ENCODE measurements around the gene C1QTNF5.
"Not testable (repeated sequence)": the region's sequence is repeated elsewhere in the genome, so short reads cannot be mapped to it uniquely, and the experiment has no call there.

The C1QTNF5 gene

GRCh38 chr11:119340335-119341221 lies at the start of gene C1QTNF5:
Gene C1QTNF5 (minus strand): TSS chr11:119340883. CDS start chr11:119340397, 486 bp downstream.
- no peak for DNase-seq

GRCh38 chr11:119389611-119390254 lies 49.0 kb upstream of the C1QTNF5 start:
- DNase-seq, result no peak

GRCh38 chr11:119388103-119388502 lies 47.4 kb upstream of the C1QTNF5 start:
- DNase-seq, result no peak

- DNase-seq, result no peak
Observed at GRCh38 chr11:119384332-119384731, 43.6 kb upstream of the C1QTNF5 start.

GRCh38 chr11:119382513-119382912 lies 41.8 kb upstream of the C1QTNF5 start:
- not testable (repeated sequence) for DNase-seq

GRCh38 chr11:119382101-119382500 lies 41.4 kb upstream of the C1QTNF5 start:
- DNase-seq, result no peak

DNA sequence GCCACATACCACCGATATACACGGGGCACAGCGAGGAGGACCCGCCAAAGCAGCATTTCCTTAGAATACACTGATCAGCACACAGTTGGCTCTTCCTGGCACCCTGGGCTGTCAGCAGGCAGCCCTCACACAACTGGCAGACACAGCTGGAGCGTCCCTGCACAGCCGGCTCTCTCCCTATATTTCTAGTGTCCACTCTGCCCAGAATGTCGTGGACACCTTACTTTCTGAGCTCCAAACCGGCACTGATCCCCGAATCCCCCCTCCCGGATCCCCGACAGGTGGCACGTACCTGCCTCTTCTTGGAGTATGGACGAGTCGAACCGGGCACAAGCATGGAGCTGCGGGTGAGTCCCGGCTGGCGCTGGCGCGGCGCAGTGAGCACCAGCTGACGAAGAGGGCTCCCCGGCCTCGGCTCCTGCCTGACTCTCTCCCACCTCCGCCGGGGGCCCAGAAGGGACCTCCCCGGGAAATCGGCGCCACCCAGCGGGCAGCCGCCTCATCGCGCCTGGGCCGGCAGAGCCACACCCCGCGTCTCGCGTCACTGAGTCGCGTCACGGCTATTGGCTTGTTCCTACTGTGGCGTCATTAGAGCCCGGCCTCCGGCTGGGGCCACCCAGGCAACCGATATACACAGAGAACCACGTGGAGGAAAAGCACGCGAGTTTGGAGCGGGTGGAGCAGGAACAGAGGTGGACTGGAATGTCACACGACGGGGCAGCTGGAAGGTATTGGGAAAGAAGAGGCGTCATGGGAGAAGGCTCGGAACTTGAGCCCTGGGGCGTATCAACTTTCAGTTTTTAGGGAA lies 40.7 kb upstream of the C1QTNF5 start, which contains the start of gene USP2:
TSS of gene USP2 (minus strand) at position 510 of the 808 bp plus-strand sequence. CDS start 8,210 bp downstream, outside the sequence.
- DNase-seq, result peak; percentile 90 to 95 (median 92)

DNA sequence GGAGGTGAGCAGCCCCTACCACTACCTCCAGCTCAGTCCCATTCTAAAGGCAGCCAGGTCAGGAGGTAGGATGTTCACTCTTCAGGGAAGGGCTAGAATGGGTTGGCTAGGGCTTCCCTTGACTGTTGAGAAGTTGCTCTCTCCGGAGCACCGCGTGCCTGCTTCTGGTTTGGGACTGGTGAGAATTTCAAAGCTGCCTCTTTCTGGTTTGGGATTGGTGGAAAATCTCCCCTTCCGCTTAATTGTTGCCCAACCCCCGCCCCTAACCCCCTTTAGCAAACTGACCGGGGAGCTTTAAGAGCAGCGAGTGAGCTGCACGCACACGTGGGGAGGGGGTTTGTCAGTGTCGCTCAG lies 40.1 kb upstream of the C1QTNF5 start:
- DNase-seq, result no peak

- DNase-seq, result no peak
Observed at GRCh38 chr11:119380160-119380826, 39.6 kb upstream of the C1QTNF5 start.

GRCh38 chr11:119378851-119379465 lies 38.3 kb upstream of the C1QTNF5 start:
- no peak for DNase-seq

DNA sequence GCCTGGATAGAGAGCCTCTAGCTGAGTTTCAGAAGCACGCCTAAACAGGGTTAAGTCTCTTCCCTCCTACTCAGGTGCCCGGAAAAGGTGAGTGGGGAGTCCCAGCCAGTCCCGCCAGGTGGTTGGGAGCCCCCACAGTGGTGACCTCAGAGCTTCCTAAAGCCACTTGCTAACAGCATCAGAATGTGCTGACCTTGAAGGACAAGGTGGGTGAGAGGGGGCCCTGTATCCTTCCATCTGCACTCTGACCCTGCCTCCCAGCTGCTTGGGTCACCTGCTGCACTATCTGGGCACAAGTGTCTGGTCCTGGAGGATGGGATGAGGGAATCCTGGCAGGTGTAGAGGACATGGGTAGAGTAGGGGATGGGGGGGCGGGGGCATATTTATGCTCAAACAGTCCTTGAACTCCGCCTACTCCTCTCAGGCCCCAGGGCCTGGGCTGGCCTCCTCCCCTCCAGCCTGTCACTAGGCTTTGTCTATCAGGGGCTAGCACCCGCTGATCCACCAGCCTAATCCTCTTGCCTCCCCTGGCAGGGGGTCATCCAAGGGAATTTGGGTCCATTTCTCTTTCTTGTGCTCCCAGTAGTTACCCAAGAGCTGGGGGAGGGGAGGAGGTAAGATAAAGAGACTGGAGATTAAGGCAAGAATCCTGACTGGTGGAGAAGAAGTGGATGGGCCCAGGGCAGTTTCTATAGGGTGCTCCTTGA lies 37.4 kb upstream of the C1QTNF5 start:
- no peak for DNase-seq

- no peak for DNase-seq
Observed at GRCh38 chr11:119377112-119377901, 36.6 kb upstream of the C1QTNF5 start.

GRCh38 chr11:119376197-119376847 lies 35.6 kb upstream of the C1QTNF5 start:
- DNase-seq, result no peak

GRCh38 chr11:119375337-119376196 lies 34.9 kb upstream of the C1QTNF5 start:
- DNase-seq, result no peak

DNA sequence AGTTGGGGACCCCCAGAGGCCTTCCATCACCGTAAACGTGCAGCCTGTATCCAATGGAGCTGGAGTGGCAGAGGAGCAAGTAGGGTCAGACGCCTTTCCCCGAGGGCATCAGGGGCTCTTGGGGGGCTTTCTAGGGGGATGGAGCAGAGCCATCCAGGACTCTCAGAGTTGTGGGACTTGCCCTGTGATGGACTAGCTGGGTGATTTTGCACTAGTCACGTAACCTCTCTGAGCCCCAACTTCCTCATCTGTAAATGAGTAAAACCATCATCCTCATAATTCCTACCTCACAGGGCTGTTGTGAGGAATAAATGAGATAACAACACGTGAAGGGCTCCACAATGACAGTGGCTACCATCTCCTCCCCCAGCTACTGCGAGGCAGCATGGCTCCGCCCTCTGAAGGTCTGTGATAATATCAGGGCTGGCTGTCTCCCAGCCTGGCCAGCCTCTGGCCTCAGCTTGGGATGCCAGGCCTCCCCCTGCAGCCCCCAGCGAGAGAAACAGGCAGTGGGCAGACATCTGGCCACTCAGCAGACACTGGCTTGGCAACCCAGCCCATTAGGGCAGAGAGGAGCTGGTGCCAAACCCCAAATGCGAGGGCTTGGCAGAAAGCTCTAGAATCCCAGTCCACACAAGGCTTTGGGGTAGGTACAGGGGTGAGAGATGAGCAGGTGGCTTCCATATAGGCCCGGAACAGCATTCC lies 34.1 kb upstream of the C1QTNF5 start:
- DNase-seq, result no peak

- peak in 1 of 4 experiments; percentile 12 for DNase-seq
Observed at GRCh38 chr11:119373921-119374631, 33.4 kb upstream of the C1QTNF5 start.

DNA sequence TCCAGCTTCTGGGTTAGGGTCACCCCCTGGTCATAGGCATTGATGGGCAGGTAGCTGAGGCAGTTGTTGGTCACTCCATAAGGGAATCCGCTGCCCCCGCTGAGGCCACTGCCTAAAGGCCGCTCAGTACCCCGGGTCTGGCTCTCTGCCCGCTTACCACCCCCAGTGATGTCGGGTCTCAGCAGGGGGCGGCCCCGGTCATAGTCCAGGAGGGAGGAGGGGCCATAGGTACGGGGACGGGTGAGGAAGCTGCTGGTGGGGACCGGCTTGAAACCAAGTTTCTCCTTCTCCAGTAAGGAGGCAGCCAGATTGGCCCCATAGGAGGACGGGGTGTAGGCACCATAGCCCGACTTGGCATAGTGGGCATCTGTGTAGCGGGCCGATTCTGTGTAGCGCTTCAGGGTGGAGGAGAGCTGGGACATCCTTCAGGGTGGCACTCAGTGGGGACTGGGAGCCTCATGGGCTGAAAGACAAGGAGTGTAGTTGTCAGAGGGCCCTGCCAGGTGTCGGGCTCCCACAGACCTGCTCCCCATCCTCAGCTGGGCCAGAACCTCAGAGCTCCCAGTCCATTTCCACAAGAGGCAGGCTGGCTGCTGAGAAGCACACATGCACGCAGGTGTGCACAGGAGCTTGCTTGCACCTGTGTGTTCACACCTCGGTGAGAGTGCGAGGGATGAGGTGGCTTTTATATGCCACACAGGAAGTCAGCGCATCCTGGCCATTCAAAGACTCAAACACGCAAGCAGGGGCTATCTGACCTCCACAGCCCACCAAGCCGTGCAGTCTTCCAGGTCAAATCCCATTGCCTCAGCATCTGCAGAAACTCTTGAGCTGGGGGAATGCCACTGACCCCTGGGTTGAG lies 32.6 kb upstream of the C1QTNF5 start:
- DNase-seq, result no peak
